NT2/D1 (cell line): Measurements from ENCODE around the gene MPZL1.

ENCODE experiments used
- DNase-seq: peaks from one replicate; pipeline ENCODE4 v3.0.0-alpha.2; 2011; ENCODE audit warnings: low read depth, low spot score
- H3K27me3 ChIP-seq: 2 replicates; pipeline ENCODE4 v1.6.0; 2011; ENCODE audit warnings: mild to moderate bottlenecking; ENCODE audit not compliant: insufficient read length, insufficient read depth
- H3K36me3 ChIP-seq: 2 replicates; pipeline ENCODE4 v1.6.1; 2011; ENCODE audit warnings: mild to moderate bottlenecking, low read length, mixed read lengths; ENCODE audit not compliant: insufficient read depth, insufficient read length
- H3K4me1 ChIP-seq: 2 replicates; pipeline ENCODE4 v1.5.1; 2011; ENCODE audit not compliant: insufficient read depth, insufficient read length
- H3K4me3 ChIP-seq: 2 replicates; pipeline ENCODE4 v1.5.1; 2011; ENCODE audit warnings: low read depth; ENCODE audit not compliant: insufficient read length
- H3K9ac ChIP-seq: 2 replicates; pipeline ENCODE4 v1.6.0; 2011; ENCODE audit warnings: low read depth; ENCODE audit not compliant: insufficient read length
- H3K9me3 ChIP-seq: 2 replicates; pipeline ENCODE4 v1.5.1; 2011; ENCODE audit warnings: mild to moderate bottlenecking, low read length; ENCODE audit not compliant: insufficient read depth
- SUZ12 ChIP-seq: IDR thresholded peaks from 2 replicates; pipeline ENCODE4 v1.6.1; 2011; ENCODE audit not compliant: insufficient read length, insufficient read depth; ENCODE audit errors: extremely low read depth
- YY1 ChIP-seq: IDR thresholded peaks from 2 replicates; pipeline ENCODE4 v1.6.1; 2011; ENCODE audit not compliant: insufficient read length, insufficient read depth
- ZNF274 ChIP-seq: IDR thresholded peaks from 2 replicates; pipeline ENCODE4 v1.6.1; 2011; ENCODE audit warnings: mild to moderate bottlenecking, low read depth, low read length

The MPZL1 gene

DNA sequence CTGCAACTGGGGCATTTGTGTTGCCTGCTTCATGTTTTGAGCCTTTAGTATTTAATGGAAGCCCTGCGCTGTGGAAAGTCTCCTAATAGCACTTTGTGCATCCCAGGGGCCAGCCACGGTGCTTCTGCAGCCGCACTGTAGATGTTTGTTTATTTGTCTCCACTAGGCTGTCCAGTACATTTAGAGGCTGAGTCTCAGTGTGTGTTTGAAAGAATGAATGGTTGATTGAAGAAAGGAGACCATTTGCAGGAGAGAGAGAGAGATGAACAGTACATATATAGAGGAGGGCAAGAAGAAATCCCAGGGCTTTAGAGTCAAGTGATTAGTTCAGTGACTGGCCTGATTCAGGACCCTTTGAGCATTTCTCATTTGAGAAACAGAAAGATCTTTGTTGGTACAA lies 33.9 kb downstream of the MPZL1 start:
- Histone ChIP-seq H3K4me3 (no peak overlapping the region), H3K36me3 (peaks cover 12% of the 10 kb centered on the region), H3K9ac (no peak overlapping the region), H3K9me3 (no peaks in the 10 kb centered on the region), H3K27me3 (no peaks in the 10 kb centered on the region), H3K4me1 (no peaks in the 10 kb centered on the region)
- DNase-seq, result no peak
- TF ChIP-seq YY1 (no peak), SUZ12 (no peak), ZNF274 (no peak)

DNA sequence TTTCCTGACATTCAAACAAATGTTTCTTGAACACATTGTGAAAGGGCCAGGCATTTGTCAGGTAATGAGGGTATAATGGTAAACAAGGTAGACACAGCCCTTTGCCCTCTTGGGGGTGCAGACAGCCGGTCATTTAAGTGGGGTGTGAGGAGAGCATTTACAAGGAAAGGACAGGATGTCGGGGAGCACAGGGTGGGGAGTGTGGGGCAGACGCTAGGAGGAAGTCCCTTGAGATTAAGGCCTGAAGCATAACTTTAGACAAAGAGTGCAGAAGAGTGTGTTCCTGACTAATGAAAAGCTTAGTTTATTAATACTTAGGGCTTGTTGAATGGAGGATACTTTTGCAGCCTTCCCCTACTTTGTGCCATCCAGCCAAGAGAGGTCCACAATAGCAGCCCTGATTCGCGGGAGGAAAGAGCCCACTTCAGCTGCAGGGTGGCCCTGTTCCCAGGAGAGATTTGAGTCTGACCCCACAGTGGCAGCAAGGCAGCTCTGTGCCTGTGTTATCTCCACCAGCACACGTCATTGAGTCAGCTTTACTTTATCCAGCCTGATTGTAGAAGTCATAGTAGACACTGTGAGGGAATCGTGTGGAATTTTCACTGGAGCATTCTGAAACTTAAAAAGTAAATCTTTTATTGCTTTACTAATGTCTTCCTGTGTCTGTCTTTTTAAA lies 35.1 kb downstream of the MPZL1 start:
- Histone ChIP-seq H3K27me3 (no peaks in the 10 kb centered on the region), H3K36me3 (peaks cover 12% of the 10 kb centered on the region), H3K9ac (no peak overlapping the region), H3K9me3 (no peaks in the 10 kb centered on the region), H3K4me1 (no peaks in the 10 kb centered on the region), H3K4me3 (no peak overlapping the region)
- no peak for DNase-seq
- TF ChIP-seq YY1, result no peak
- no peak for TF ChIP-seq ZNF274
- TF ChIP-seq SUZ12, result no peak

- no peak overlapping the region for H3K4me3 ChIP-seq
- H3K9me3 ChIP-seq, result no peaks in the 10 kb centered on the region
- H3K36me3 ChIP-seq, result peaks cover 12% of the 10 kb centered on the region
- no peak overlapping the region for H3K9ac ChIP-seq
- H3K27me3 ChIP-seq, result no peaks in the 10 kb centered on the region
- no peaks in the 10 kb centered on the region for H3K4me1 ChIP-seq
- TF ChIP-seq SUZ12, result no peak
- TF ChIP-seq YY1, result no peak
- TF ChIP-seq ZNF274, result no peak
- no peak for DNase-seq
Observed at GRCh38 chr1:167757433-167758309, 35.9 kb downstream of the MPZL1 start.

DNA sequence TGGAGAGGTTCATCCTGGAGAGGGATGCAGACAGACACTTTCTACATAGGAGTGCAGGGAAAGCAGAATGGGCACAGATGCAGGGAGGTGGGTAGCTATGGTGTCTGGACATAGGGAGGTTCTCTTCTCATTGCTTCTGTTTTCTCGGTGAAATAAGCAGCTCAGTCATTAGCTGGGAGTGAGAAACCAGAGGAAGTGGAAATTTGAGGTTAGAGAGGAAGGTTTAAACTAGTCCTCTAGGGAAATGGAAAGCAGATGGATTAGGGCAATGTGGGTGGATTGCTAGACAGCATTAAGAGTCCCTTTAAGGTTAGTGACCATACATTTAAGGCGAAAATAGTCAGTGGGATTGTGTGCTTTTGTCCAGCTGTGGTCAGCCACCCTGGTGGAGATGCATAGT lies 39.6 kb downstream of the MPZL1 start:
- H3K36me3 ChIP-seq, result peaks cover 22% of the 10 kb centered on the region
- no peak overlapping the region for H3K4me3 ChIP-seq
- no peaks in the 10 kb centered on the region for H3K4me1 ChIP-seq
- peaks cover 4% of the 10 kb centered on the region for H3K27me3 ChIP-seq
- DNase-seq, result no peak
- no peak overlapping the region for H3K9ac ChIP-seq
- no peaks in the 10 kb centered on the region for H3K9me3 ChIP-seq
- no peak for TF ChIP-seq ZNF274
- TF ChIP-seq YY1, result no peak
- TF ChIP-seq SUZ12, result no peak

DNA sequence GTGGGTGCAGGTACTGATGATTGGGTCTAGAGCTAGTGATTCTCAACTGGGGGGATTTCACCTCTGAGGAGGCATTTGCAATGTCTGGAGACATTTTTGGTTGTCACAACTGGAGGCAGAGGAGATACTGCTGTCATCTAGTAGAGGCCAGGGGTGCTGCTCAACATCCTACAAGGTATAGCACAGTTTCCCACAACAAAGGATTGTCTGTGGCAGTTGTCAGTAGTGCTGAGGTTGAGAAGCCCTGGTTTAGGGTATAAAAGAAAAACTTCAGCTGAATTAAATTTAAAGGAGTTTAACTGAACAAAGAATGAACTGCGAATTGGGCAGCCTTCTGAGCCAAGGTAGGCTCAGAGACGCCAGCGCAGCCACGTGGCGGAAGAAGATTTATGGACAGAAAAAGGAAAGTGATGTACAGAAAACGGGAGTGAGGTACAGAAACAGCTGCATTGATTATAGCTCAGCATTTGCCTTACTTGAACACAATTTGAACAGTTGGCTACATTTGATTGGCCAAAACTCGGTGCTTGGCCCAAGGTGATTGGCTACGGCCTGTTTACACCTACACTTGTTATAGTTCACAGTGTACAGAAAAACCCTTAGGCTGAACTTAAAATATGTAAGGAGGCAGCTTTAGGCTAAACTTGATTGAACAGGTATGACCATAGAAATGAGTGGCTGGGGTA lies 40.4 kb downstream of the MPZL1 start:
- H3K4me3 ChIP-seq, result no peak overlapping the region
- no peak for DNase-seq
- H3K9me3 ChIP-seq, result no peaks in the 10 kb centered on the region
- TF ChIP-seq YY1 (no peak), ZNF274 (no peak), SUZ12 (no peak)
- no peaks in the 10 kb centered on the region for H3K4me1 ChIP-seq
- peaks cover 11% of the 10 kb centered on the region for H3K27me3 ChIP-seq
- H3K36me3 ChIP-seq, result peaks cover 30% of the 10 kb centered on the region
- no peak overlapping the region for H3K9ac ChIP-seq

GRCh38 chr1:167763525-167764220 lies 41.9 kb downstream of the MPZL1 start:
- H3K9me3 ChIP-seq, result no peaks in the 10 kb centered on the region
- no peak overlapping the region for H3K4me3 ChIP-seq
- H3K27me3 ChIP-seq, result peaks cover 25% of the 10 kb centered on the region
- H3K9ac ChIP-seq, result no peak overlapping the region
- peaks cover 43% of the 10 kb centered on the region for H3K36me3 ChIP-seq
- TF ChIP-seq YY1, result no peak
- TF ChIP-seq SUZ12, result no peak
- no peak for TF ChIP-seq ZNF274
- DNase-seq, result no peak
- no peaks in the 10 kb centered on the region for H3K4me1 ChIP-seq
